Stimulated activated memory B cell treated with anti-CD40 and anti-IgM and Interleukin-4, amounts not matched to agents 10 μg/mL and 1 μg/mL and 100 μg/mL, for 72 hours (primary cell): ENCODE results near the gene PRPF19.

Experiments
- ATAC-seq: fragments of 150-1000 bp; cut with Tn5 transposase; 2 replicates; pipeline ENCODE4 v1.10.0; 2021
- H3K27ac Mint-ChIP-seq: one replicate; pipeline ENCODE4 v1.8.0; 2022; ENCODE audit warnings: mild to moderate bottlenecking, mixed read lengths
- H3K27me3 Mint-ChIP-seq: one replicate; pipeline ENCODE4 v1.8.0; 2022; ENCODE audit warnings: mixed read lengths
- H3K36me3 Mint-ChIP-seq: one replicate; pipeline ENCODE4 v1.8.0; 2022; ENCODE audit warnings: mixed read lengths
- H3K4me1 Mint-ChIP-seq: one replicate; pipeline ENCODE4 v1.8.0; 2022; ENCODE audit warnings: mixed read lengths
- H3K4me3 Mint-ChIP-seq: one replicate; pipeline ENCODE4 v1.8.0; 2022; ENCODE audit warnings: mild to moderate bottlenecking, moderate library complexity, mixed read lengths
- H3K9me3 Mint-ChIP-seq: one replicate; pipeline ENCODE4 v1.8.0; 2022; ENCODE audit warnings: mixed read lengths

PRPF19 gene

DNA sequence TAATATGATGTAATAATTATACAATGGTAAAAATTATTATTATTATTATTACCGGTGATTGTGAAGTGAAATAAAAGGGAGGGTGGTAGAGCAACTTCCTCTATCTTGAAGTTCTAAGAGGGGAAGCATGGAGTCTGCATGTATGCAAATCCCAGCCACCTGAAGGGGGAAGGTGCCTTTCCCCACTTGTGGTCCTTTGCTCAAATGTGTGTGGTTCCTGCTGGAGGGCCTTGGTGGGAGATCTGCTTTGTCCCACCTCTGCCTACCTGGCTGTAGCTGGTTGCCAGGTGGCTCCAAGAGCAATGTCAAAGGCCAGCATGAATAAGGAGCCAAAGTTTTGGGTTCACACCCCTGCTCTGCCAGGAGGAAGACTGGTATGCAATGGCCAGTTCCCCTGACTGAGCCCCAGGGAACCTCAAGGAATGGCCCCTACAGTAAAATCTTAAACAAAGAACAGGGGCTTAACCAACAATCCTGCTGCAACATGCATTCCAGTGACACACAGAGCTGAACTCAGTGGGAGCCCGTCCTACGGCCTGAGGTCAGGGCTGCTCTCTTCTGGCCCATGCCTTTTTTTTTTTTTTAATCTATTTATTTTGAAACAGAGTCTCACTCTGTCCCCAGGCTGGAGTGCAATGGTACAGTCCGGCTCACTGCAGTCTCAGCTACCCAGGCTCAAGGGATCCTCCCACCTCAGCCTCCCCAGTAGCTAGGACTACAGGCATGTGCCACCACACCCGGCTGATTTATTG lies 26.4 kb upstream of the PRPF19 start:
- Mint-ChIP-seq H3K4me3 (no peak overlapping the region), H3K36me3 (peaks cover 8% of the 10 kb centered on the region), H3K27me3 (no peaks in the 10 kb centered on the region), H3K9me3 (no peaks in the 10 kb centered on the region), H3K27ac (peak overlapping the region; percentile 62), H3K4me1 (peaks cover 73% of the 10 kb centered on the region)
- ATAC-seq = peak; percentile 67

DNA sequence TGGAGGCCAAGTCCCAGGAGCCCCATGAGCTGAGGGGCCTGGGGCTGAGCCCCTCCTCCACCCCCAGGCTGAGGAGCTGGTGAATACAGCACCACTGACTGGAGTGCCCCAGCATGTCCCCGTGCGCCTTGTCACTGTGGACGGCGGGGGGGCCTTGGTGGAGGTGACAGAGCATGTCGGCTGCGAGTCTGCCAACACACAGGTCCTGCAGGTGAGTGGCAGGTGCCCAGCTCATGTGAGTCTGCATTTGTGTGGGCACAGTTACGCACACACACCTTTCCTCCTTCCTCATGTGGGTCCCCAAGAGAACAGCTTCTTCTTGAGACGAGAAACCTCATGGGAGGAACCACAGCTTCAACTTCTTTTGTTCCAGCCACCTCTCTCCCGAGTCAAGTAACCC lies 25.5 kb upstream of the PRPF19 start:
- peak overlapping the region; percentile 62 for H3K27ac Mint-ChIP-seq
- H3K4me3 Mint-ChIP-seq = peak overlapping the region; percentile 54
- peaks cover 81% of the 10 kb centered on the region for H3K4me1 Mint-ChIP-seq
- peak; percentile 86 for ATAC-seq
- H3K36me3 Mint-ChIP-seq = peaks cover 6% of the 10 kb centered on the region
- H3K9me3 Mint-ChIP-seq = no peaks in the 10 kb centered on the region
- no peaks in the 10 kb centered on the region for H3K27me3 Mint-ChIP-seq

DNA sequence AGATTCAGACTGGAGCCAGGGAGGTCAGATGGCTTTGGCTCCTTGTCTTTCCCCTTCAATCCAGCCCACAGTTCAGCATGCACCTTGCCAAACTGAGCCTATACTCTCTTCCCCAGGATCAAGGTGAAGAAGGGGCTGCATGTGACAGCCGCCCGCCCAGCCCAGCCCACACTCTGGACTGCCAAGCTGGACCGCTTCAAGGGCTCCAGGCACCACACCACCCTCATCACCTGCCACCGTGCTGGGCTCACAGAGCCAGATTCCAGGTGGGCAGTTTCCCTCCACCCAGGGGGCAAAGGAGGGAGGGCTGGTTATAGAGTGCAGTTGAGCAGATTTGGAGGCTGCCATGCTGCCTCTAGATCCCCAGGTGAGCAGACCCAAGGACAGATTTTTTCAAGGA lies 24.0 kb upstream of the PRPF19 start:
- Mint-ChIP-seq H3K27me3 (no peaks in the 10 kb centered on the region), H3K36me3 (peaks cover under 1% of the 10 kb centered on the region), H3K9me3 (no peaks in the 10 kb centered on the region), H3K4me3 (no peak overlapping the region), H3K27ac (peak overlapping the region; percentile 62), H3K4me1 (peaks cover 87% of the 10 kb centered on the region)
- no peak for ATAC-seq

DNA sequence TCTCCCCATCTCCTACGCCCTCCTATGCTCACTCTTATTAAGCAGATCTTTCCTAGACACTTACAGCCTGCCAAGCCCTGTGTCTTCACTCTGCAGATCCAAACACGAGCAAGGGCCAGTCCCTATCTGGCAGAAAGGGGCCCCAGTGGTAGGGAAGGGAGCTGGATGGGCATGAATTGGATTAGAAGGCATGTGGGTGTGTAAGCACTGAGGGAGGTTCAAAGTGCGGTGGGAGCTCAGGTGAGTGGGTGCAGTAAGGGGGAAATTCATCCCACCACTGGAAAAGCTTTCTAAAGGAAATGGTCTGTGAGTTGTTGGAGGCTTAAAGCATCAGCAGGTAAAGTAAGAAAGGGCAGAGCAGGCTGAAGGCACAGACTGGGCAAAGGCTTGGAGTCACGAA lies 23.4 kb upstream of the PRPF19 start:
- H3K4me3 Mint-ChIP-seq = no peak overlapping the region
- peak overlapping the region; percentile 62 for H3K27ac Mint-ChIP-seq
- no peaks in the 10 kb centered on the region for H3K9me3 Mint-ChIP-seq
- H3K36me3 Mint-ChIP-seq = no peaks in the 10 kb centered on the region
- no peaks in the 10 kb centered on the region for H3K27me3 Mint-ChIP-seq
- H3K4me1 Mint-ChIP-seq = peaks cover 86% of the 10 kb centered on the region
- ATAC-seq = no peak

DNA sequence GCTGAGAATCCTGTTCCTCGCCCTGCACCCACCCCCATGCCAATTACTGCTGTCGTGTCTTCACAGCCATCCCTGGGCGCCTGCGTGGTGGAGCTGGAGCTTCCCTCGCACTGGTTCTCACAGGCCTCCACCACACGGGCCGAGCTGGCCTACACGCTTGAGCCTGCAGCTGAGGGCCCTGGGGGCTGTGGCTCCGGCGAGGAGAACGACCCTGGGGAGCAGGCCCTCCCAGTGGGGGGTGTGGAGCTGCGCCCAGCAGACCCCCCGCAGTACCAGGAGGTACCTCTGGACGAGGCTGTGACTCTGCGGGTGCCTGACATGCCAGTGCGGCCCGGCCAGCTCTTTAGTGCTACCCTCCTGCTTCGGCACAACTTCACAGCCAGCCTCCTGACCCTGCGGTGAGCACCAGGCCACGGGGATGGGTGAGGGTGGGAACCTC lies 22.2 kb upstream of the PRPF19 start:
- Mint-ChIP-seq H3K4me3 (no peak overlapping the region), H3K9me3 (no peaks in the 10 kb centered on the region), H3K27ac (peak overlapping the region; percentile 76), H3K36me3 (peaks cover under 1% of the 10 kb centered on the region), H3K4me1 (peaks cover 79% of the 10 kb centered on the region), H3K27me3 (no peaks in the 10 kb centered on the region)
- no peak for ATAC-seq

DNA sequence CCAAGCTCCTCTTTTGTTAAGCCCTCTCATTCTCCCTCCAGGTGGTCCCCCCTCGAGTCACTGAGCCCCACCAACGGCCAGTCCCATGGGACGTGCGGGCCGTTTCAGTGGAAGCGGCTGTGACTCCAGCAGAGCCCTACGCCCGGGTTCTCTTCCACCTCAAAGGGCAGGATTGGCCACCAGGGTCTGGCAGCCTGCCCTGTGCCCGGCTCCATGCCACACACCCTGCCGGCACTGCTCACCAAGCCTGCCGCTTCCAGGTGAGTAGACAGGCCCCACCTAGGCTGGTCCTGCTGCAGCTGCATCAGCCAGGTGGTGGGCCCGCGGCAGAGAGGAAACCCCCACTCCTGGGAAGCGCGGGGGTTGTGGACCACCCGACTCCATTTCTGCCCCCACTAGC lies 21.2 kb upstream of the PRPF19 start:
- Mint-ChIP-seq H3K4me3 (no peak overlapping the region), H3K27me3 (no peaks in the 10 kb centered on the region), H3K9me3 (no peaks in the 10 kb centered on the region), H3K4me1 (peaks cover 72% of the 10 kb centered on the region), H3K36me3 (peaks cover 7% of the 10 kb centered on the region), H3K27ac (peak overlapping the region; percentile 76)
- no peak for ATAC-seq

GRCh38 chr11:60927061-60927592 lies 20.7 kb upstream of the PRPF19 start:
- Mint-ChIP-seq H3K4me3 (no peak overlapping the region), H3K27me3 (no peaks in the 10 kb centered on the region), H3K36me3 (peaks cover 12% of the 10 kb centered on the region), H3K4me1 (peaks cover 72% of the 10 kb centered on the region), H3K9me3 (no peaks in the 10 kb centered on the region), H3K27ac (peak overlapping the region; percentile 76)
- no peak for ATAC-seq

DNA sequence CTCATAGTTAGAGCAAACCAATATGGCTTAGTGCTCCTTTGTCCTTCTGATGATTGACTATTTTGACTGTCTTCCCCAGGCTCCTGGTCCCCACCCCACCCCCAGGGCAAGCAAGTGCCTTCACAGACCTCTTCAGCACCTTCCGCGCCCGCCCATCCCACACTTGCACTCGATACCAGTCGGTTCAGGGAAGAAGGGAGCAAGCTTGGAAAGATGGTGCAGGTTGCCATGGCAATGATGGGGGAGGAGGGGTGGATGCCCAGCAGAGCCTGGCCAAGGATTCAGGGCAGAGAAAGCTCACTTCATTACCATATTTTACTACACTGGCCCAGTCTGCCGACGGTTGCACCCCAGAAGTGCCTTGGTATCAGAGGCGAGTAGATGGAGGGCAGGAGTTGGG lies 20.1 kb upstream of the PRPF19 start:
- peaks cover 18% of the 10 kb centered on the region for H3K36me3 Mint-ChIP-seq
- H3K9me3 Mint-ChIP-seq = no peaks in the 10 kb centered on the region
- no peak overlapping the region for H3K4me3 Mint-ChIP-seq
- H3K4me1 Mint-ChIP-seq = peaks cover 66% of the 10 kb centered on the region
- H3K27me3 Mint-ChIP-seq = no peaks in the 10 kb centered on the region
- no peak for ATAC-seq
- peak overlapping the region; percentile 21 for H3K27ac Mint-ChIP-seq

DNA sequence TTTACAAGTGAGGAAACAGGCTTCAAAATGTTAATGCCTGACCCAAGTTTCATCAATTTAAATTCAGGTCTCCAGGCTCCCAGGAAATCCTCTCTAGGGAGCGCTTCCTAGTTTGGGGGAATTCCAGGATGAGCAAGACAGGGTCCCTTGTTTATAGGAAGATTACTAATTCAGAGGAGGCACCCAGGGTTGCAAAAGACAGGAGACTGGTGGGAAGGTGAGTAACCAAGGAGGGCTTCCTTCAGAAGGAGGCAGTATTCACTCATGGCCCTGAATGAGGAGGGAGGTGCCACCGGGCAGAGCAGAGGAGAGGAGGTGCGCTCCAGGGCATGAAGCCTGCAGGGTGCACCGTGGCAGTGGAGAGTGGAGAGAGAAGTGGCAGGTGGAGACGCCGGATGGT lies 19.5 kb upstream of the PRPF19 start:
- Mint-ChIP-seq H3K27ac (peak overlapping the region; percentile 21), H3K4me3 (peak overlapping the region; percentile 75), H3K36me3 (peaks cover 25% of the 10 kb centered on the region), H3K9me3 (no peaks in the 10 kb centered on the region), H3K27me3 (no peaks in the 10 kb centered on the region), H3K4me1 (peaks cover 60% of the 10 kb centered on the region)
- no peak for ATAC-seq

GRCh38 chr11:60924906-60925853 lies 18.8 kb upstream of the PRPF19 start:
- no peaks in the 10 kb centered on the region for H3K9me3 Mint-ChIP-seq
- peaks cover 60% of the 10 kb centered on the region for H3K4me1 Mint-ChIP-seq
- H3K36me3 Mint-ChIP-seq = peaks cover 31% of the 10 kb centered on the region
- ATAC-seq = peak; percentile 40
- H3K4me3 Mint-ChIP-seq = peak overlapping the region; percentile 75
- H3K27me3 Mint-ChIP-seq = no peaks in the 10 kb centered on the region
- peak overlapping the region; percentile 21 for H3K27ac Mint-ChIP-seq

DNA sequence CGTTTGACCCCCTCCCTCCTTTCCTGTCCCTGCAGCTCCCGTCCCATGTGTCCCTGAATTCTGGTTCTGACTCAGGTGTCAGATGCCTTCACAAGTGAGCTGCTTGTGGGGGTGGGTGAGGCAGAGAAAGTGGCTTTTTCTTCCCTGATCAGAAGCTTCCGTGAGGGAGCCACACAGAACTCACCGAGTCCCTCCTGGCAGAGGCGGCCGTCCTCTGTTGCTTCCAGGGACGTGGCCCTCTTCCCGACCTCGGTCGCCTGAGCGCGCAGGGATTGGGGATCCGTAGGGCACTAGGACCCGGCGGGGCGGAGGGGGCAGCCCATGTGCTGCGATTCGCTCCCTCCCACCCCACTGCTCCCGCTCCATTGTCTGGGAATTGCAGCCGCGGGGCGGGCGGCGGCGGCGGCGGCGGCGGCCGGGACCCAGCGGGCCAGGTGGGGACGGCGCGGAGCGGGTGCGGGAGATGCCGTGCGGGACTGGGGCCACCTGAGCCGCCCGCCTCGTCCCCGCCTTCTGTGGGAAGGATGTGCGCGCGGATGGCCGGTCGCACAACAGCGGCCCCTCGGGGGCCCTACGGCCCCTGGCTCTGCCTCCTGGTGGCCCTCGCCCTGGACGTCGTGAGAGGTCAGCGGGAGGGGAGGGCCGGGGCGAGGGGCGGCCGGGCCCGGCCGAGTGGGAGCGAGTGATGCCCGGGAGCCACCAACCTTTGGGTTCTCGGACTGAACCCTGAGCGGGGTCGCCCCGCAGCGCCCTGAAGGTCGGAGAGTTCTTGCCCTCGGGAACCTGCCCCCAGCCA lies 17.9 kb upstream of the PRPF19 start, which contains the start of gene TMEM132A:
Gene TMEM132A (plus strand): TSS at position 351 of the 796 bp plus-strand sequence. CDS start 174 bp downstream, at position 525.
- peak; percentile 54 for ATAC-seq
- H3K27ac Mint-ChIP-seq = peak within 1 kb of the TSS; percentile 21
- peaks cover 60% of the 10 kb centered on the region for H3K4me1 Mint-ChIP-seq
- peak within 1 kb of the TSS; percentile 75 for H3K4me3 Mint-ChIP-seq
- no peaks in the 10 kb centered on the region for H3K27me3 Mint-ChIP-seq
- no peaks in the 10 kb centered on the region for H3K9me3 Mint-ChIP-seq
- peaks cover 40% of the 10 kb centered on the region for H3K36me3 Mint-ChIP-seq

DNA sequence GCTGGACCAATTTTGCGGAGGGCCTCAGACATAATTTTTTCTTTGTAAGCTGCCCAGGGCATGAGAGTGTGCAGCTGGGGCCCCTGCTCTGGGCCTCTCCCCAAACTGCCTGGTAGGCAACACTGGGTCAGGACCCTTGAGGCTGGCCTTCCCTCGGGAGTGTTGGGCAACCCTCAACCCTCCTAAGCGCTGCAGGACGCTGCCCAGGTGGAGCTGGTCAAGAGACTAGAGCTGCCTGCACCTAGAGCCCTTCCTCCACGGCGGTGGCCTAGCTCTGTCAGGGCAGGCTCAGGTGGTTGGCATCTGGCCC lies 17.4 kb upstream of the PRPF19 start:
- peak; percentile 21 for ATAC-seq
- peak overlapping the region; percentile 75 for H3K4me3 Mint-ChIP-seq
- no peaks in the 10 kb centered on the region for H3K9me3 Mint-ChIP-seq
- peaks cover 62% of the 10 kb centered on the region for H3K4me1 Mint-ChIP-seq
- H3K27ac Mint-ChIP-seq = peak overlapping the region; percentile 21
- peaks cover 41% of the 10 kb centered on the region for H3K36me3 Mint-ChIP-seq
- H3K27me3 Mint-ChIP-seq = no peaks in the 10 kb centered on the region

GRCh38 chr11:60923326-60923725 lies 16.9 kb upstream of the PRPF19 start:
- Mint-ChIP-seq H3K27ac (no peak overlapping the region), H3K4me1 (peaks cover 67% of the 10 kb centered on the region), H3K9me3 (no peaks in the 10 kb centered on the region), H3K36me3 (peaks cover 41% of the 10 kb centered on the region), H3K27me3 (no peaks in the 10 kb centered on the region), H3K4me3 (peak overlapping the region; percentile 16)
- ATAC-seq = no peak

GRCh38 chr11:60922906-60923305 lies 16.5 kb upstream of the PRPF19 start:
- H3K36me3 Mint-ChIP-seq = peaks cover 41% of the 10 kb centered on the region
- peak overlapping the region; percentile 62 for H3K27ac Mint-ChIP-seq

More at GRCh38 chr11:60922906-60923305, 16.5 kb upstream of the PRPF19 start:
- Mint-ChIP-seq H3K4me1 (peaks cover 70% of the 10 kb centered on the region), H3K4me3 (no peak overlapping the region), H3K9me3 (no peaks in the 10 kb centered on the region), H3K27me3 (no peaks in the 10 kb centered on the region)
- no peak for ATAC-seq
